GM12878 (cell line): ENCODE results near the gene ILKAP.

ENCODE experiments used
- ATF2 ChIP-seq: IDR thresholded peaks from 2 replicates; pipeline ENCODE4 v1.6.1; 2012; ENCODE audit warnings: low read length, inconsistent platforms
- BHLHE40 ChIP-seq, 2 experiments: fragments of 450-650 bp in 1 of 2; IDR thresholded peaks; 2 replicates each; pipeline ENCODE4 v1.6.1; 2011 to 2017; ENCODE audit warnings: low read depth in 2 of 2, borderline replicate concordance in 1 of 2, improper control_type of control experiment in 1 of 2, low read length in 1 of 2, mild to moderate bottlenecking in 1 of 2
- CTCF ChIP-seq, 3 experiments: IDR thresholded peaks in 2 of 3; conservative IDR thresholded peaks in 1 of 3; 2 replicates each; pipeline ENCODE4 v1.5.1; 2011; ENCODE audit warnings: low read depth in 3 of 3, low read length in 3 of 3, mild to moderate bottlenecking in 3 of 3, control low read depth in 2 of 3, moderate library complexity in 2 of 3, inconsistent platforms in 1 of 3, mixed read lengths in 1 of 3; ENCODE audit not compliant: control insufficient read depth in 2 of 3, insufficient read depth in 1 of 3; ENCODE audit errors: extremely low read depth in 1 of 3
- ESRRA ChIP-seq: IDR thresholded peaks from 2 replicates; pipeline ENCODE4 v1.6.1; 2012; ENCODE audit warnings: mild to moderate bottlenecking, low read length, improper control_type of control experiment
- FOS ChIP-seq: IDR thresholded peaks from 3 replicates; pipeline ENCODE4 v1.6.1; 2011; ENCODE audit warnings: borderline replicate concordance; ENCODE audit not compliant: insufficient read length; ENCODE audit errors: extremely low read depth
- NR2C2 ChIP-seq: IDR thresholded peaks from 2 replicates; pipeline ENCODE4 v1.6.1; 2011; ENCODE audit warnings: borderline replicate concordance, low read depth; ENCODE audit not compliant: control insufficient read depth, insufficient read length
- PBX3 ChIP-seq: IDR thresholded peaks from 2 replicates; pipeline ENCODE4 v1.6.1; 2011; ENCODE audit warnings: mild to moderate bottlenecking, low read depth, low read length, moderate library complexity; ENCODE audit not compliant: insufficient replicate concordance
- POLR2A ChIP-seq: IDR thresholded peaks from 2 replicates; pipeline ENCODE4 v1.6.1; 2011; ENCODE audit warnings: low read depth, mild to moderate bottlenecking, low read length
- POLR2AphosphoS2 ChIP-seq: IDR thresholded peaks from 2 replicates; pipeline ENCODE4 v1.6.1; 2011; ENCODE audit warnings: low read depth, mild to moderate bottlenecking, low read length, improper control_type of control experiment, moderate library complexity
- SMARCA5 ChIP-seq: fragments of 450-650 bp; IDR thresholded peaks from 2 replicates; pipeline ENCODE4 v1.6.1; 2017; ENCODE audit warnings: mild to moderate bottlenecking
- STAT1 ChIP-seq: fragments of 450-650 bp; conservative IDR thresholded peaks from 2 replicates; pipeline ENCODE4 v1.6.1; 2014; ENCODE audit warnings: antibody characterized with exemption, mild to moderate bottlenecking
- TAF1 ChIP-seq: IDR thresholded peaks from 2 replicates; pipeline ENCODE4 v1.6.1; 2011; ENCODE audit warnings: mild to moderate bottlenecking, low read depth, low read length, borderline replicate concordance
- USF2 ChIP-seq: IDR thresholded peaks from 2 replicates; pipeline ENCODE4 v1.6.1; 2011; ENCODE audit warnings: low read depth, low read length, improper control_type of control experiment, borderline replicate concordance
- ZBTB33 ChIP-seq: fragments of 450-650 bp; IDR thresholded peaks from 2 replicates; pipeline ENCODE4 v1.6.1; 2017; ENCODE audit warnings: mild to moderate bottlenecking

- TF ChIP-seq PBX3 (no peak), CTCF (IDR thresholded peaks at IDR 0.05 in 2 of 3, conservative IDR thresholded peaks at IDR 0.05 in 1 of 3; ENCODE audit: control insufficient read depth in 2 of 3, extremely low read depth in 1 of 3, insufficient read depth in 1 of 3, low read depth in 3 of 3, low read length in 3 of 3) (peak in 2 of 3 experiments; percentile 27 to 32; a peak in 3 of 6 replicates), NR2C2 (no peak), USF2 (no peak), SMARCA5 (no peak), BHLHE40 (IDR thresholded peaks at IDR 0.05; ENCODE audit: borderline replicate concordance in 1 of 2, low read depth in 2 of 2, low read length in 1 of 2) (no peak), ESRRA (no peak), TAF1 (no peak), POLR2AphosphoS2 (no peak), STAT1 (no peak), POLR2A (no peak), ATF2 (no peak), FOS (no peak), ZBTB33 (no peak)
Measured at GRCh38 chr2:238173692-238174091, 29.8 kb downstream of the ILKAP start.
